NB4 (cell line): ENCODE data around the gene PDX1.

Experiments used
- DNase-seq: peaks from one replicate; pipeline ENCODE4 v3.0.0; 2010; ENCODE audit warnings: low read depth
- H3K4me3 ChIP-seq: one replicate; pipeline ENCODE4 v1.5.1; 2011; ENCODE audit warnings: mild to moderate bottlenecking, low read depth, low read length, moderate library complexity
- MYC ChIP-seq: IDR thresholded peaks from 2 replicates; pipeline ENCODE4 v1.6.1; 2011; ENCODE audit warnings: low read depth, low read length
- POLR2A ChIP-seq: IDR thresholded peaks from 2 replicates; pipeline ENCODE4 v1.6.1; 2011; ENCODE audit warnings: mild to moderate bottlenecking; ENCODE audit not compliant: insufficient read length; ENCODE audit errors: extremely low read depth
- TF ChIP-seq, protein P1 (sequence below): IDR thresholded peaks from 2 replicates; pipeline ENCODE4 v1.6.1; 2011; ENCODE audit warnings: low read depth, low read length
- TF ChIP-seq, protein P2 (sequence below): IDR thresholded peaks from one replicate; pipeline ENCODE4 v1.5.1; 2012; ENCODE audit warnings: low read depth, low read length

The PDX1 gene

DNA sequence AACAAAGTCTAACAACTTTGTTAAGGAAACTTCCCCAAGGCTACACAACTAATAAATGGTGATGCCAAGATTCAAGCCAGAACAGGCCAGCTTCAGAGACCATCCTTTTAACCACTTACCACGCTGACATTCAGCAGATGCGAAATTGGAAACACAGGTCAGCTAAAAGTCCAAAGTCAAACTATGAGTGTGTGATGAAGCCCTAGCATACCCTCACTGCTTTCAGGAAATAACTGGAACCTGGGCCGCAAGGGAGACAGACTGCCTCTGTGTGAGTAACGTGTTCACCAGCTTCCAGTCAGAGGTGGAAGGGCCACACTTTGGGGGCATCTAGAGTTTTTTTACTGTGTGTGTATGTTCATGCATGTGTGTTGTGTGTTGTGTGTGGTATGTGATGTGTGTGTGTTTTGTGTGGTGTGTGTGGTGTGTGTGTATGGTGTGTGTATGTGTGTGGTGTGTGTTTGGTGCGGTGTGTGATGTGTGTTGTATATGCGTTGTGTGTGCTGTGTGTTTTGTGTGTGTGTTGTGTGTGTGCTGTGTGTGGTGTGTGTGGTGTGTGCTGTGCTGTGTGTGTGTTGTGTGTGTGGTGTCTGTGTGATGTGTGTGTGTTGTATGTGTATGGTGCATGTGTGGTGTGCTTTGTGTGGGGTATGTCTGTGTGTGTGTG lies 12.5 kb upstream of the PDX1 start:
- DNase-seq: no peak
- H3K4me3 ChIP-seq: no peak overlapping the region
- TF ChIP-seq POLR2A: no peak
- no peak for TF ChIP-seq MYC
- TF ChIP-seq, protein P1, sequence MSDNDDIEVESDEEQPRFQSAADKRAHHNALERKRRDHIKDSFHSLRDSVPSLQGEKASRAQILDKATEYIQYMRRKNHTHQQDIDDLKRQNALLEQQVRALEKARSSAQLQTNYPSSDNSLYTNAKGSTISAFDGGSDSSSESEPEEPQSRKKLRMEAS: no peak
- TF ChIP-seq, protein P2, sequence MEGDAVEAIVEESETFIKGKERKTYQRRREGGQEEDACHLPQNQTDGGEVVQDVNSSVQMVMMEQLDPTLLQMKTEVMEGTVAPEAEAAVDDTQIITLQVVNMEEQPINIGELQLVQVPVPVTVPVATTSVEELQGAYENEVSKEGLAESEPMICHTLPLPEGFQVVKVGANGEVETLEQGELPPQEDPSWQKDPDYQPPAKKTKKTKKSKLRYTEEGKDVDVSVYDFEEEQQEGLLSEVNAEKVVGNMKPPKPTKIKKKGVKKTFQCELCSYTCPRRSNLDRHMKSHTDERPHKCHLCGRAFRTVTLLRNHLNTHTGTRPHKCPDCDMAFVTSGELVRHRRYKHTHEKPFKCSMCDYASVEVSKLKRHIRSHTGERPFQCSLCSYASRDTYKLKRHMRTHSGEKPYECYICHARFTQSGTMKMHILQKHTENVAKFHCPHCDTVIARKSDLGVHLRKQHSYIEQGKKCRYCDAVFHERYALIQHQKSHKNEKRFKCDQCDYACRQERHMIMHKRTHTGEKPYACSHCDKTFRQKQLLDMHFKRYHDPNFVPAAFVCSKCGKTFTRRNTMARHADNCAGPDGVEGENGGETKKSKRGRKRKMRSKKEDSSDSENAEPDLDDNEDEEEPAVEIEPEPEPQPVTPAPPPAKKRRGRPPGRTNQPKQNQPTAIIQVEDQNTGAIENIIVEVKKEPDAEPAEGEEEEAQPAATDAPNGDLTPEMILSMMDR: no peak

DNA sequence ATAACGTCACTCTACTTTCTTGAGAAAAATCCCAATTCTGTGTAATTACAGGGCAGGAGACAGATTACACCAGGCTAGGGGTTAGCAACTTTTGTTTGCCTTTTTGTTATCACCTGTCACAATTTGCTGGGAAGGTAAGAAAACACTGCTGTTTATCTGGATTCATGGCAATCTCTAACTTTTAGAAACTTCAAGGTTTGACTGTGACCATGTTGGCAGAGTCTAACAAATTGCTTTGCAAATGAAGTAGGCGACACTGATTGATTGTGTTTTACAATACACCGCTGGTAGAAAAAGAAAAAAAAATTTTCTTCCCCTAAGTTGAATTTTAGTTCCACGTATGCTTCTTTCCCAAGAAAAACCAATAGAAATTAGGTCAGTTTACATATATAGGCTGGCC lies 10.4 kb upstream of the PDX1 start:
- TF ChIP-seq MYC: no peak
- TF ChIP-seq, protein P1: no peak
- TF ChIP-seq POLR2A: no peak
- TF ChIP-seq, protein P2: no peak
- no peak for DNase-seq

DNA sequence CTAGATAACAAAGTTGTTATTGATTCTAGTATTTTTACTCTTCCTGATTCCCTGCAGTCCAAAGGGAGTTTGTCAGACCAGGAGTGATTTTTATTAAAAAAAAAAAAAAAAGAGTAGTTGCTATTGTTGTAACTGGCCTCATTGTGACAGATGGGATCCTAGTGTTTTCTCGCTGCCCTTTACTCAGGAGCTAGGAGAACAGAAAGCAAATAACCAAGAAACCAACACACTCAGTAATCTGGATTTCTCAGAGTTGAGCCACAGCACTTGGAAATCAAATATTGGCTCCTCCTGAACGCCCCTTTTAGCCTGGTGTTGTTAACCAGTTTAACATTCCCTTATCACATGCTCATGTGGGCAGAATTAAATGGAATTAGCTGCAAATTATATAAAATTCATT lies 8.3 kb upstream of the PDX1 start:
- TF ChIP-seq, protein P2: no peak
- no peak for TF ChIP-seq MYC
- TF ChIP-seq, protein P1: no peak
- no peak for TF ChIP-seq POLR2A
- DNase-seq: no peak

More for the DNA sequence above, 10.4 kb upstream of the PDX1 start:
- H3K4me3 ChIP-seq: no peak overlapping the region

DNA sequence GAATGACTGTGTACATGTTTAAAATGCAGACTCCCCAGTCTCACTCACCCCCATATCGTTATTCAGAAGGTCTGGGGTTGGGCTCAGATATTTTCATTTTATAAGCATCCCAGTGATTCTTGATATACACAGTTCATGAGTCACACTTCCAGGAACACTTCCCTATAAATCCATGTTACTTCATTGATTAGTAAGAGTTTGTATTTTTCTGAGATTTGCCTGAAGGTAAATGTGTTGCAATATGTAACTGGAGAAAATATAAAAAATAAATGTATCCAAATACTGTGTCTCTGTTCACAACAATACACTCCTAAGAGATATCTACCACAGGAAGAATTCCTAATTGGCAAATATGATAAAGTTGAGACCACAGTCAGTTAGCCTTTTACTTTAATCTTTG lies 6.6 kb upstream of the PDX1 start:
- DNase-seq: no peak
- TF ChIP-seq, protein P1: no peak
- no peak for TF ChIP-seq MYC
- TF ChIP-seq POLR2A: no peak
- TF ChIP-seq, protein P2: no peak
- H3K4me3 ChIP-seq: no peak overlapping the region

More for the DNA sequence above, 8.3 kb upstream of the PDX1 start:
- no peak overlapping the region for H3K4me3 ChIP-seq

DNA sequence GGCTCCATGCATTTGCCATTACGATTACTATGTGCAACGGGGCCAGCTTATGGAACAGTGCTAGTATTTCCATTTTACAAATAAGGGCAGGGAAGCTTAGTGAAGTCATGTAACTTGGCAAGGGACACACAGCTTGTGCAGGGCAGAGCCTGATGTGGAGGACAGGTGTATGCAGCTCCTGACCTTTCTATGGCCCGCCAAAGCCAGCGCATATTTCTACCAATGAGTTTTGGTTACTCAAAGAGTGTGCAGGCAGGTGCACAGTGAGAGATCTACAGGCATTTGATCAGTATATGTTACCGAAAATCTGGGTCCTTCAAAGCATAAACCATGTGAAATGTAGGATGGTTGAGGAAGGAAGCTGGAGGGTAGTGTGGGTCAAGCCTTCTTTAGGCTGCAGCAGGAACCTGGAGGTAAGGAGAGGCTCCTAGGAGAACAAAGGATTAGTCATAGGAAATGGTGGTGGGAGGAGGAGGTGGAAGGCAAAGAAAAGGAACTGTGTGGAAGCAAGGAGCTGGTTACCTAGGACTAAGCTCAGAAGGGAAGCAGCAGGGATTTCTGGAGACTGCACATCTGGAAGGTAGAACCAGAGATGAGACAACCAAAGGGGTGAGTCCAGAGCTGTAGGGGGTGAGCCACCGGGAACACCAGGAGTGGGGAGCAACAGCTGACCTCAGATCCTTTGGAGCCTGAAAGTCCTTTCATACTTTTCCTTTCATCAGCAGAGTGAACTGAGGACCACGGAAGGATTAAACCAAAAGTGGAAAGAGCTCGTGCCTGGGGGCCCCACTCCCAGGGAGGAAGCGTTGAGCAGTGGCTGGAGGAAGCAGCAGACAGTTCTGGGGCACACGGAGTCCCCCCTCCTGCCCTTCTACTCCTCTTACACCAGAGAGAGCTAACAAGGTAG lies 4.2 kb upstream of the PDX1 start:
- no peak for DNase-seq
- H3K4me3 ChIP-seq: no peak overlapping the region
- TF ChIP-seq, protein P2: no peak
- TF ChIP-seq, protein P1: no peak
